Mesothelial cell of epicardium (in vitro differentiated cells): Measurements from ENCODE around the gene SYMPK. TPM values are rescaled to one million over a fixed set of nuclear protein-coding genes. Genes with fewer than 3 reads are reported as not detected.

Source experiments
- DNase-seq, 2 experiments: peaks; one replicate each; pipeline ENCODE4 v3.0.0; 2021; ENCODE audit warnings: low spot score in 2 of 2; ENCODE audit not compliant: unreplicated experiment in 2 of 2
- H3K27ac Mint-ChIP-seq: 2 replicates; pipeline ENCODE4 v1.8.0; 2021; ENCODE audit warnings: mixed read lengths
- H3K27me3 Mint-ChIP-seq: 2 replicates; pipeline ENCODE4 v1.8.0; 2021; ENCODE audit warnings: low read depth, mixed read lengths
- H3K36me3 Mint-ChIP-seq: 2 replicates; pipeline ENCODE4 v1.8.0; 2021; ENCODE audit warnings: mixed read lengths
- H3K4me1 Mint-ChIP-seq: 2 replicates; pipeline ENCODE4 v1.8.0; 2021; ENCODE audit warnings: mixed read lengths
- H3K4me3 Mint-ChIP-seq: 2 replicates; pipeline ENCODE4 v1.8.0; 2021; ENCODE audit warnings: mild to moderate bottlenecking, moderate library complexity, mixed read lengths
- H3K9me3 Mint-ChIP-seq: 2 replicates; pipeline ENCODE4 v1.8.0; 2021; ENCODE audit warnings: mixed read lengths
- CTCF ChIP-seq: fragments of 200-600 bp; sonication (generic); IDR thresholded peaks from one replicate; pipeline ENCODE4 v1.5.0; 2021; ENCODE audit warnings: antibody characterized with exemption; ENCODE audit not compliant: unreplicated experiment
- total RNA-seq: library from RNA; stranded (reverse); gene quantifications from 3 replicates; pipeline ENCODE4 v1.2.1, GENCODE V29; 2021

SYMPK gene
- total RNA-seq, 1 donor from 2014 or later = 92.6 TPM

GRCh38 chr19:45791744-45792469, 71.0 kb downstream of the SYMPK start:
- Mint-ChIP-seq H3K27ac (peak overlapping the region; percentile 85), H3K36me3 (peaks cover 16% of the 10 kb centered on the region), H3K4me1 (peaks cover 21% of the 10 kb centered on the region), H3K4me3 (peak overlapping the region; percentile 91), H3K9me3 (no peaks in the 10 kb centered on the region), H3K27me3 (no peaks in the 10 kb centered on the region)
- no peak for TF ChIP-seq CTCF
- no peak for DNase-seq

DNA sequence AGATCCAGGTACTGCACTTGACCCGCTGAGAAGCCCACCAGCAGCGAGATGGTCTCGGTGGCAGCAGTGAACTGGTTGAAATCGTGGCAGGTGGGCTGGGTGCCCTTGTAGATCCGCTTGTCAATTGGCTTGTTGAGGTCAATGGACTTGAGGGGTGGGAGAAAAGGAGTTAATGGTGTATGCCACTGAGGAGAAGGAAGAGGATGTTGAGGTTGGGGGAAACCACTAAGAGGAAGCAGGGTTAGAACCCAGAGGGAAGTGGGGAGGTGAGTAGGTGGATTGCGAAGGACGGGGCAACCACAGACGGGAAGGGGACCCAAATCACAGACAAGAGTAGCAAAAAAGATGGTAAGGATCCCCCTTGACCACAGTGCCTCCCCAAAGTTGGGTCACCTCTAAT, 72.0 kb downstream of the SYMPK start:
- peaks cover 18% of the 10 kb centered on the region for H3K36me3 Mint-ChIP-seq
- H3K27ac Mint-ChIP-seq = no peak overlapping the region
- H3K9me3 Mint-ChIP-seq = no peaks in the 10 kb centered on the region
- no peak for TF ChIP-seq CTCF
- H3K27me3 Mint-ChIP-seq = no peaks in the 10 kb centered on the region
- H3K4me3 Mint-ChIP-seq = peak overlapping the region; percentile 91
- peaks cover 21% of the 10 kb centered on the region for H3K4me1 Mint-ChIP-seq
- DNase-seq = no peak

DNA sequence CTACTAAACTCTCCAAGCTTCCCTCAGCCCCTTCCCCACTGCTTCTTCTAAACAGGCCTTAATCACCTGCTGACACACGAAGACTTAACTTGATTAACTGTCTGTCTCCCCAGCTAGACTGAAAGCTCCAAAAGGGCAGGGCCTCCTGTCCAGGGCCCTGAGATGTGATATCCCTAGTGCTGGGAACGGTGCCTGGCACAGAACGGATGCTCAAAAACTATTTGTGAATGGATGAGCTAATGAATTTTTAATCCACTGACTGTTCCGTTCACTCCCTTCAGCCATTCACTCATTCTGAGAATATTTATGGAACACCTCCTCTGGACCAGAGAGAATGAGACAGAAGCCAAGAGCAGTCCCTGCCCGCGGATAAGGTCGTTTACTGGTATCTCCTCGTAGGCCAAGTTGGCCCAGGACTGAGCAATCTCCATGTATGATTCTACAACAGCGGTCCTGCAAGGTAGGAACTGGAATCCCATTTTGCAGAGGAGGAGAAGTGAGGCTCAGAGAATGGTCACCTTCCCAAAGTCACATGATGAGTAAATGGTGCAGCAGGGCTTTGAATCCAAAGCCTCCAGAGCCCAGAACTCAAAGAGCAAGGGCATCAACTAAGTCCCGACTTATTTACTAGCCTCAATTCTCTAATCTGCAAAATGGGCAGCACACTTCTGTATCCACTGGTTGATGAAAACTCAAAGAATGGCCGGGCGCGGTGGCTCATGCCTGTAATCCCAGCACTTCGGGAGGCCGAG, 73.7 kb downstream of the SYMPK start:
- H3K9me3 Mint-ChIP-seq = no peaks in the 10 kb centered on the region
- no peak for TF ChIP-seq CTCF
- no peak overlapping the region for H3K27ac Mint-ChIP-seq
- no peak for DNase-seq
- H3K4me3 Mint-ChIP-seq = no peak overlapping the region
- no peaks in the 10 kb centered on the region for H3K27me3 Mint-ChIP-seq
- peaks cover 18% of the 10 kb centered on the region for H3K36me3 Mint-ChIP-seq
- H3K4me1 Mint-ChIP-seq = peaks cover 21% of the 10 kb centered on the region

- peaks cover 18% of the 10 kb centered on the region for H3K36me3 Mint-ChIP-seq
- TF ChIP-seq CTCF = no peak
- H3K4me1 Mint-ChIP-seq = peaks cover 23% of the 10 kb centered on the region
Measured at GRCh38 chr19:45786533-45786894, 76.4 kb downstream of the SYMPK start.

DNA sequence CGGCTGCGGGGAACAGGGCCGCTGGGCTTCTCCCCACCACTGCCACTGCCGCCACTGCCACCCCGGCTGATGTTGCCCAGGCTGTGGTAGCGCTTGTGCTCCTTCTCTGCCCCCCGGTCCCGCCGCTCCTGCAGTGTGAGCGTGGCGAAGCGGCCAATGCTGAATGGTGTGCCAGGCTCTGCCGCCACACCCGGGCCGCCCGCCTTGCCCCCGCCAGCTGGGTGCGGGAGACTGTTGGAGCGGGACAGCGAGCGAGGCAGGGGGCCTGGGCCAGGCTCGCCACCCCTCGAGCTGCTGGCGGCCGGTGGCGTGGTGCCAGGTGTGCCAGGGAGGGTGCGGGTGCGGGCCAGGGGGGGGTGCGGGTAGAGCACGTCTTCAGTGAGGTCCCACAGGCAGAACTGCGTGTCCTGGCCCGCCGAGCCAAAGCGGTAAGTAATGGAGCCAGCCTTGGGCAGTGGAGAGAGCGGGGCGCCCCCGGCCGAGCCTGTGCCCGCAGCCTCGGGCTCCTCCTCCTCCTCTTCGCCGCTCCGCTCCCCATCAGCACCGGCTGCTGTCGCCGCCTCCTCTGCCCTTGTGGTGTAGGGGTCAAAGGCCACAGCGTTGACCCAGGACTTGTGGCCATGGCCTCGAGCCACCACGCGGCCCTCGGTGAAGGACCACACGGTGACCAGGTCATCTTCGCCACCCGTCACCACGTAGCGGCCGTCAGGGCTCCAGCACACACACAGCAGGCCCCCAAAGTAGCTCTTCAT, 77.0 kb downstream of the SYMPK start:
- H3K4me3 Mint-ChIP-seq = no peak overlapping the region

More at GRCh38 chr19:45786533-45786894, 76.4 kb downstream of the SYMPK start:
- no peak overlapping the region for H3K27ac Mint-ChIP-seq
- H3K4me3 Mint-ChIP-seq = no peak overlapping the region
- H3K9me3 Mint-ChIP-seq = no peaks in the 10 kb centered on the region
- DNase-seq = no peak
- H3K27me3 Mint-ChIP-seq = no peaks in the 10 kb centered on the region

More for the DNA sequence above, 77.0 kb downstream of the SYMPK start:
- Mint-ChIP-seq H3K4me1 (peaks cover 21% of the 10 kb centered on the region), H3K27me3 (no peaks in the 10 kb centered on the region), H3K27ac (no peak overlapping the region), H3K36me3 (peaks cover 18% of the 10 kb centered on the region), H3K9me3 (no peaks in the 10 kb centered on the region)
- no peak for TF ChIP-seq CTCF
- no peak for DNase-seq
